ENCODE data around the gene RSU1.

RSU1 gene

DNA sequence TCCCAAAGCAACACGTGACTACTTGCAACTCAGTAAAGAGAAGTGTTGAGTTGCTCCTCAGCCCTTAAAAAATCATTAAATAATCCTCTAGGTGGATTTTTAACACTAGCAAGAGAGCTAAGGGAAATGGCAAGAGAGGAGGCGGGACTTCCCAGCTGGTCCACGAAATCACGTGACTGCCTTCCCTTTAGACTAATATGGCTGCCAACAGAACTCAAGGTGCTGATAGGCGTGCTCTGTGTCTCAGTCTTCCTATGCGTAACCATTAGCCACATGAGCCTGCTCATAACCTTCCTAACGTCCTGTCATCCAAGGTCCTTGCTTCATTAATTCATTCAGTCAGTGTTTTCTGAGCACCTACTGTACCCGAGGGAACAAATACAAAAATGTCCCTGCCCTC is 66.0 kb downstream of the RSU1 start:
- Histone ChIP-seq H3K27me3 (ENCODE audit: low read depth, low read length) (no peaks in the 10 kb centered on the region), H3K27ac (ENCODE audit: low read length) (no peak overlapping the region), H3K4me1 (ENCODE audit: low read length) (no peaks in the 10 kb centered on the region), H3K4me2 (ENCODE audit: low read length) (no peak overlapping the region), H4K20me1 (ENCODE audit: insufficient read depth, low read length) (no peaks in the 10 kb centered on the region), H3K9ac (ENCODE audit: low read length) (no peak overlapping the region), H2AFZ (ENCODE audit: low read depth, low read length) (no peak overlapping the region), H3K4me3 (ENCODE audit: low read length) (no peak overlapping the region), H3K9me3 (ENCODE audit: insufficient read depth, low read length) (no peaks in the 10 kb centered on the region), H3K36me3 (replicated peaks; ENCODE audit: low read depth, low read length) (no peaks in the 10 kb centered on the region), H3K79me2 (ENCODE audit: low read length) (no peaks in the 10 kb centered on the region)
- no peak for TF ChIP-seq EZH2phosphoT487 (IDR thresholded peaks at IDR 0.05; ENCODE audit: low read depth)
- TF ChIP-seq, protein P1, sequence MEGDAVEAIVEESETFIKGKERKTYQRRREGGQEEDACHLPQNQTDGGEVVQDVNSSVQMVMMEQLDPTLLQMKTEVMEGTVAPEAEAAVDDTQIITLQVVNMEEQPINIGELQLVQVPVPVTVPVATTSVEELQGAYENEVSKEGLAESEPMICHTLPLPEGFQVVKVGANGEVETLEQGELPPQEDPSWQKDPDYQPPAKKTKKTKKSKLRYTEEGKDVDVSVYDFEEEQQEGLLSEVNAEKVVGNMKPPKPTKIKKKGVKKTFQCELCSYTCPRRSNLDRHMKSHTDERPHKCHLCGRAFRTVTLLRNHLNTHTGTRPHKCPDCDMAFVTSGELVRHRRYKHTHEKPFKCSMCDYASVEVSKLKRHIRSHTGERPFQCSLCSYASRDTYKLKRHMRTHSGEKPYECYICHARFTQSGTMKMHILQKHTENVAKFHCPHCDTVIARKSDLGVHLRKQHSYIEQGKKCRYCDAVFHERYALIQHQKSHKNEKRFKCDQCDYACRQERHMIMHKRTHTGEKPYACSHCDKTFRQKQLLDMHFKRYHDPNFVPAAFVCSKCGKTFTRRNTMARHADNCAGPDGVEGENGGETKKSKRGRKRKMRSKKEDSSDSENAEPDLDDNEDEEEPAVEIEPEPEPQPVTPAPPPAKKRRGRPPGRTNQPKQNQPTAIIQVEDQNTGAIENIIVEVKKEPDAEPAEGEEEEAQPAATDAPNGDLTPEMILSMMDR (IDR thresholded peaks at IDR 0.05; ENCODE audit: low read depth, low read length) = no peak

DNA sequence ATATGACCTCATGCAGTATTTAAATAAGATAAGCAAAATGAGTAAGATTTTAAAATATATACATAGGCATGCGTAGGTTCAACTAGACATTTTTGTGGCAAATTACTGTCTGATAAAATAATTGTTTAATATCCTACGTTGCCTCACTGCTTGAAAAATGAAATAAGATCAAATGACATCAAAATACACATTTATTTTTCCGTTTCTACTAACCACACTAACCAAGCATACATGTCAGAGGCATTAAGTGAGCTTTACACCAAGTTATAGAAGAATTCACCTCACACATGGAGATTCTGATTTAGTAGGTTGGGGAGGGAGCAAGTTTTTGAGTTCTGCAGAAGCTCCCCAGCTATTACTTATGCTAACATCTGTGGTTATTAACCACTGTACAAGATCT is 66.8 kb downstream of the RSU1 start:
- TF ChIP-seq, protein P1 (IDR thresholded peaks at IDR 0.05; ENCODE audit: low read depth, low read length) = no peak
- no peak for TF ChIP-seq EZH2phosphoT487 (IDR thresholded peaks at IDR 0.05; ENCODE audit: low read depth)
- H3K27me3 ChIP-seq (ENCODE audit: low read depth, low read length) = no peaks in the 10 kb centered on the region
- no peak overlapping the region for H3K27ac ChIP-seq (ENCODE audit: low read length)
- no peak overlapping the region for H3K4me2 ChIP-seq (ENCODE audit: low read length)
- H3K9me3 ChIP-seq (ENCODE audit: insufficient read depth, low read length) = no peaks in the 10 kb centered on the region
- H3K4me3 ChIP-seq (ENCODE audit: low read length) = no peak overlapping the region
- no peaks in the 10 kb centered on the region for H3K36me3 ChIP-seq (replicated peaks; ENCODE audit: low read depth, low read length)
- no peak overlapping the region for H2AFZ ChIP-seq (ENCODE audit: low read depth, low read length)
- H3K79me2 ChIP-seq (ENCODE audit: low read length) = no peaks in the 10 kb centered on the region
- no peak overlapping the region for H3K9ac ChIP-seq (ENCODE audit: low read length)
- H4K20me1 ChIP-seq (ENCODE audit: insufficient read depth, low read length) = no peaks in the 10 kb centered on the region
- no peaks in the 10 kb centered on the region for H3K4me1 ChIP-seq (ENCODE audit: low read length)

DNA sequence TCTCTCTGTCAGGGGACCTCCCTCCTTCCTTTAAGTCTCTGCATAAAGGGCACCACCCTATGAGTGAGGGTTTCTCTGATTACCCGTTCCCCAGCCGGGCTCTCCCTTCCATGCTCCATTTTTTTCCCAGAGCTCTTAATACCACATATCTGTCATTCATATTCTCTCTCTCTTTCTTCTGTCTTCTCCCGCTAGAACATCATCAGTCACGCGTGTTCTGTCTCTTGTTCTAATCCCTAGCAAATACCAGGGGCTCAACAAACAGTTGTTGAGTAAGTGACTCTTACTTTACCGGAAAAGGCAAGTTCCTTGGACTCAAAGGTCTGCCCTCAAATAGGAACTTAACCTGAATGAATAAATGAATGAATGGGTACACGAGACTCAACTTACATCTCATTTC is 68.5 kb downstream of the RSU1 start:
- Histone ChIP-seq H3K9ac (ENCODE audit: low read length) (no peak overlapping the region), H3K4me2 (ENCODE audit: low read length) (no peak overlapping the region), H4K20me1 (ENCODE audit: insufficient read depth, low read length) (no peaks in the 10 kb centered on the region), H2AFZ (ENCODE audit: low read depth, low read length) (no peak overlapping the region), H3K79me2 (ENCODE audit: low read length) (no peaks in the 10 kb centered on the region), H3K27ac (ENCODE audit: low read length) (no peak overlapping the region), H3K9me3 (ENCODE audit: insufficient read depth, low read length) (no peaks in the 10 kb centered on the region), H3K4me1 (ENCODE audit: low read length) (no peaks in the 10 kb centered on the region), H3K4me3 (ENCODE audit: low read length) (no peak overlapping the region), H3K27me3 (ENCODE audit: low read depth, low read length) (no peaks in the 10 kb centered on the region), H3K36me3 (replicated peaks; ENCODE audit: low read depth, low read length) (no peaks in the 10 kb centered on the region)
- TF ChIP-seq, protein P1 (IDR thresholded peaks at IDR 0.05; ENCODE audit: low read depth, low read length) = no peak
- TF ChIP-seq EZH2phosphoT487 (IDR thresholded peaks at IDR 0.05; ENCODE audit: low read depth) = no peak

DNA sequence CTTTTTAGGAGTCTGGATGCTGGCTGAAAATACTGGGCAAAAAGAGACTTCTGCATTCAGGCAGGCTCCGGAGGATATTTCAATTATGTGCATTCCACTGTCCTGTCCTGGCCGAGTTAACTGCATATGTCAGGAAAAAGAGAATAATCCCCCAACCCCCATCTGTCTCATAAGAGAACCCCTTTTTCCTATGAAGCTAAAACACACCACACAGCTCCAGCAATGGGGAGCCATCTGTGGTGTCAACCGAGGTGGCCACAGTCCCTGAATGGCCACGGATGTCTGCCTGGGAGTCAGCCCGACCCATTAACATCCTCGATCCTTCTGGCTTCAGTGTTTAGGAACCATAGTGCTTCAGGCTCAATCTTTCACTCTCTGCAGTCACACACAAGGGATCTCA is 70.4 kb downstream of the RSU1 start:
- Histone ChIP-seq H3K9me3 (ENCODE audit: insufficient read depth, low read length) (no peaks in the 10 kb centered on the region), H4K20me1 (ENCODE audit: insufficient read depth, low read length) (no peaks in the 10 kb centered on the region), H3K36me3 (replicated peaks; ENCODE audit: low read depth, low read length) (no peaks in the 10 kb centered on the region), H3K4me3 (ENCODE audit: low read length) (no peak overlapping the region), H3K27me3 (ENCODE audit: low read depth, low read length) (no peaks in the 10 kb centered on the region), H3K79me2 (ENCODE audit: low read length) (no peaks in the 10 kb centered on the region), H3K4me1 (ENCODE audit: low read length) (no peaks in the 10 kb centered on the region), H2AFZ (ENCODE audit: low read depth, low read length) (no peak overlapping the region), H3K4me2 (ENCODE audit: low read length) (no peak overlapping the region), H3K9ac (ENCODE audit: low read length) (no peak overlapping the region), H3K27ac (ENCODE audit: low read length) (no peak overlapping the region)
- TF ChIP-seq EZH2phosphoT487 (IDR thresholded peaks at IDR 0.05; ENCODE audit: low read depth) = no peak
- TF ChIP-seq, protein P1 (IDR thresholded peaks at IDR 0.05; ENCODE audit: low read depth, low read length) = no peak
